Measurements from ENCODE around the gene TP63.
A peak's percentile ranks its signal among the peaks of the same experiment; 100 is the strongest.

TP63 gene

DNA sequence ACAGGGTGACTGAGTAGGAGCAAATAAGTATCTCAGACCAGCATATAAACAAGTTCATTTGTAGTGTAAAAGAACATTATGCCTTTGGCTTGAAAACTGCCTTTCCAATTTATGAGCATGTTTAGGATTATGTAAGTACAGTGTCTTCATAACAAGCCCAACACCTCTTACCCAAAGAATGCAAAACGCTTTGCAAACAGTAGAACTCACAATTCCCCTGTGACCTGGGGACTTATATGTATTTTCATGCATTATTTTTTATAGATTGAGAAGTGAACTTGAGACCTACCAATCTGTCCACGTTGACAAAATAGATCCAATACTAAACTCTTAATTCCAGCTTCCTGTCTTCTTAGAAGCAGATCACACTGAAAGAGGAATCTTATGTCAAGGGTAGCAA is 202.1 kb downstream of the TP63 start:
- TF ChIP-seq POLR2A (IDR thresholded peaks at IDR 0.05; ENCODE audit: low read depth, low read length) (no peak), TAF1 (IDR thresholded peaks at IDR 0.05; ENCODE audit: borderline replicate concordance, low read depth, low read length) (no peak), POLR2AphosphoS5 (IDR thresholded peaks at IDR 0.05; ENCODE audit: low read depth, low read length) (no peak)
- FAIRE-seq = no peak
- DNase-seq (ENCODE audit: insufficient read length) = no peak

DNA sequence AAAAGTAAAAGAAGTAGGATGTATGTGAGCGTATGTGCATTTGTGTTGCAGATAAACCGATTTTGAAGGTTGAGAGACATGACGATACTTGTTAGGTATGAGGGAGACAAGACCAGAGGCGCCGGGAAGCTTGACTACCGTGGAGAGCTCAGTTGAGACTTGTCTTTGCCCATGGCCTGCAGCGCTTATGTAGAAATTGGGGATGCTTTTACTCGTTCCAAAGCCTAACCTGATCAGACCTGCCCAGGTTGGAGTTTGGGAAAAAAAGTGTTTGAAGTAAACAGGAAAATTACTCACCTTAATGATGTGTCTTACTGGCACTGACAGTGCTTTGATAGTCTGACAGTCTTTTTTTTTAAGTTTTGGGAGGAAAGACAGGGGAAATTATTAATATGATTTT is 202.8 kb downstream of the TP63 start:
- TF ChIP-seq POLR2AphosphoS5 (IDR thresholded peaks at IDR 0.05; ENCODE audit: low read depth, low read length) = no peak
- no peak for FAIRE-seq

DNA sequence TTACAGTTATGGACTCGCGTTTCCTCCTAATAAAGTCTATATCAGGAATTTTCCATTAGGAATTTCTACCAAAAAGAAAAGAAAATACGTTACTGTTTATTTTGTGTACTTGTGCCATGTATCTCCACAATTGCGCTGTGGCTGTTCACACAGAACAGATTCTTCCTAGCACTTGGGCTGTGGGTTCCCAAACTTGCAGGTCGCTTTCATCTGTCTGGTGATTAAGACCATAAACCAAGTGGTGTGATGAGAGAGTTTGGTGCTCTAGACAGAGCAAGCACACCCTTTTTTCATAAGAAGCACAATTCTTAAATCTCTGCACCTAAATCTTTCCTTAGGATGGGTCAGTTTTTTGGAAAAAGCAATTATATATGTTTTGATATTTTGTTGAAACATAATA is 203.3 kb downstream of the TP63 start:
- no peak for DNase-seq (ENCODE audit: insufficient read length)
- TF ChIP-seq TAF1 (IDR thresholded peaks at IDR 0.05; ENCODE audit: borderline replicate concordance, low read depth, low read length) = no peak
- TF ChIP-seq POLR2AphosphoS5 (IDR thresholded peaks at IDR 0.05; ENCODE audit: low read depth, low read length) = no peak
- no peak for TF ChIP-seq POLR2A (IDR thresholded peaks at IDR 0.05; ENCODE audit: low read depth, low read length)
- FAIRE-seq = no peak

More for the DNA sequence above, 202.8 kb downstream of the TP63 start:
- no peak for DNase-seq (ENCODE audit: insufficient read length)

DNA sequence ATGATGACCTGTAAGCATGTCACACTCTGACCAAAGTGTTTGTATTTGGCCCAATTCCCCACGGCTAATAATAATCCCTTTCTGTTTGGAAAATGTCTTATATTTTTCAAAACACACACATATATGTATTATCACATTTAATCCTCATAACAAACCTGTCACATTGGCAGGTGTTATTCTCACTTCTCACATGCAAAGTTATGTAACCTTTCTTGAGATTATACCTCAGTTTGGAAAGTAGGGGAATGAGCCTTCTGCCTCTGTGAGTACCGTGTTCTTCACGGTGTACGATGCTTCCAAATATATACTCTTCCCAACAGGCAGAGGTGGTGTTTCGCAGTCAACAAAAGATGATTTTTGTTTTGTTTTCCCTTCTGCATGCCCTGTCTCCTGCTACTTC is 205.6 kb downstream of the TP63 start:
- FAIRE-seq (peak; percentile 84), DNase-seq (ENCODE audit: insufficient read length) (no peak)
- TF ChIP-seq TAF1 (IDR thresholded peaks at IDR 0.05; ENCODE audit: borderline replicate concordance, low read depth, low read length) = no peak
- TF ChIP-seq POLR2A (IDR thresholded peaks at IDR 0.05; ENCODE audit: low read depth, low read length) = no peak
- TF ChIP-seq POLR2AphosphoS5 (IDR thresholded peaks at IDR 0.05; ENCODE audit: low read depth, low read length) = no peak

DNA sequence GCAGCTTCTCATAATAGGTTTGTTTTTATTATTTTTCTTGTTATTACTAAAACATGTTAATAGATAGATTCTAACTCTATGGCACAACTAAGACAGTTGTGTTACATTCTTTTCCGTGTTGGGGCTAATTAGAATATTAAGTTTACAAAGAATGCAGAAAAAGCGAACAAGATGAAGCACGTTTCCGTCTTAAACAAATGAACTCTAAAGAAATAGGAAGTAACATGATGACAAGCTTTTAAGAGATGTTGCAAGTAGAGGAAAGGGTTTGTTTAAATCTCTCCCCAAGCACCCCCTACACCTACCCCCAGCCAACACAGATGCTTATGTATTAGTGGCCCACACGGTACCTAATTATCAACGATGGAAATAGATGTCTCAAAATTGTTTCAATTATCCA is 207.1 kb downstream of the TP63 start:
- TF ChIP-seq POLR2A (IDR thresholded peaks at IDR 0.05; ENCODE audit: low read depth, low read length) (no peak), TAF1 (IDR thresholded peaks at IDR 0.05; ENCODE audit: borderline replicate concordance, low read depth, low read length) (no peak), POLR2AphosphoS5 (IDR thresholded peaks at IDR 0.05; ENCODE audit: low read depth, low read length) (no peak)
- no peak for FAIRE-seq

DNA sequence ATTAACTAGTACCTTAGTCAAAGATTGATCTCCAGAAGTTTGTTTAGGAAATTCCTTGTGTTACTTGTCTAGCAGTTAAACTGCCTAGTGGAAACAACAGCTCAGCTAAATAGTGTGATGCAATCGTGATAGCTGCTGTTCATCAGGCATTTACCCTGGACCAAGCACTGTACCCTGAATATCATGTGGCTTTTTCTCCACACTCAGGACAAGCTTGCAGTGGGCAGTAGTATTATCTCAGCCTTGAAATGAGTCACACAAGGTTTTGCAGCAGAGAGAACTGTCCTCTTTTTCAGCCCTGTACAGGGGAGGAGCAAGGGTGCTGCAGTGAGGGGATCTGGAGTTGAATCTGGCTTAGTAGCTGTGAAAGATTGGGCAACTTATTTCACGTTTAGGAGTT is 208.4 kb downstream of the TP63 start:
- TF ChIP-seq POLR2A (IDR thresholded peaks at IDR 0.05; ENCODE audit: low read depth, low read length) = no peak
- no peak for TF ChIP-seq POLR2AphosphoS5 (IDR thresholded peaks at IDR 0.05; ENCODE audit: low read depth, low read length)
- TF ChIP-seq TAF1 (IDR thresholded peaks at IDR 0.05; ENCODE audit: borderline replicate concordance, low read depth, low read length) = no peak
- FAIRE-seq = no peak
- no peak for DNase-seq (ENCODE audit: insufficient read length)

More for the DNA sequence above, 207.1 kb downstream of the TP63 start:
- DNase-seq (ENCODE audit: insufficient read length) = no peak

DNA sequence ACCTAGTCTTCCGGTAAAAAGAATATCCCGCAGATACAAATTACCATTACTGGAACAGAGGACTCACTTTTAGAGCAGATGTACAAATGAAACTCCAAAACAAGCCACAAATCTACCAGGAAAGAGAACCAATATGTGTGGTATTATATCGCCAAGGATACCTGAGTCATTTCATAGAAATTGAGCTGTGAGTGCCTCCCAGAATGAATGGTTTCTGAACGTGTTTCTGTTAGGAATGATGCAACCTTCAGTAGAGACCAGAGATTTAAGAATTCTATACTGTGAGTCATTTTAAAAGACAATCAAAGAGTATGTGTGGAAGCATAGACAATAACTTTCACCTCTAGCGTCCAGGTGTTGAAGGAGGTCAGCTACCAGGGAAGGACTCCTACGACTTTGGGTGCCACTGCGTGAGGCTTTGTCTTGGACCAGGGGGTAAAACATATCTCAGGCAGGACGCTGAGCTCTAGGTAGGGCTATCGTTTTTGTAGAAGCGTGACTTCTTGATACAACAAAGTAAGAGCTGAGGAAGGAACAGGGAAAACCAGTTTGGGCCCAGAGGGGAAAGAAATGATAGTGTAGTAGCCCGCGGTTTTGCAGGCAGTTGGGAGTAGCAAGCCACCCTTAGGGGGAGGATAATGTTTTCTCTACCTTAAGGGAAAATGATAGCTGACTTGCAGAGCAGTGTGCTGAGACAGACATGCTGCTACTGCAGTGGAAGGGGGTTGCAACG is 210.4 kb downstream of the TP63 start:
- DNase-seq (ENCODE audit: insufficient read length) (no peak), FAIRE-seq (peak; percentile 5)
- TF ChIP-seq TAF1 (IDR thresholded peaks at IDR 0.05; ENCODE audit: borderline replicate concordance, low read depth, low read length) (no peak), POLR2A (IDR thresholded peaks at IDR 0.05; ENCODE audit: low read depth, low read length) (no peak), POLR2AphosphoS5 (IDR thresholded peaks at IDR 0.05; ENCODE audit: low read depth, low read length) (no peak)

DNA sequence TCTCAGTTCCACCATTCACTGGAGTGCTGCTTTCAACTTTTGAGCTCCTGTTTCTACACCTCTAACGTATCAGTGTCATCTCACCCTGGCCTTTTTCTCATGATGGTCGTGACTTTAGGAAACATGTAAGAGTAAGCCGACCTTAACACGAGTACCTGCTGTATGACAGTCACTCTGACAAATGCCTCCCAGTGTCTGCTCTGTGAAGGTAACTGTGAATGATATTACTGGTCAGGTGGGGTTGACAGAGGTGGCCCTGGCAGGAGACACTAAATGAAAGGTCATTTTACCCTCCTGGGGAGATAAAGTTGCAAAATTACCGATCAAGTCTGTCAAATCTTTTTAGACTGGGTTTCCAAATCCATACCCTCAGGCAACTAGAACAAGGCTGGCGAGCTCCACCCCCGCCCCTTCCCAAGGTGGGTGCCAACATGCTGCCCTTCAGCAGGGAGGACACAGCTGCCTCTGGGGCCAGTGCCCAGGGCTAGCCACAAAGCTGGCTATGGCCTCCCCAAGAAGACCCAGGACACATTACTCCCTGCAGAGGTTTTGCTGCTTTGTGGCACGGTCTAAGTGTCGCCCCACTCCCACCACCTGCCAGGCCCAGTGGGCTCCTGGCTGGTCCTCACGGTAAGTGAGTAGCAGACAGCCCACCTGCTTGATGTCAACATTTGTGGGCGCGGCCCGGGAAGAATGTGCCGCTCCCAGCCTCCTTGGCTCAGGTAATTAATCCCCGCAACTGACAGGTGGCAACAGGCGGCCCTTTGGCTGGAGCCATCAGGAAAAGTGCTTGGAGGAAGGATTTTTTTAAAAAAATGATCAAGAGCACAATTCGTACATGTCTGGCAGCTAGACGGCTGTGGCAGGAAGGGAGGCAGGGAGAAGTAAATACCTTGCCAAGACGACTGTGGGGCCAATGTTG is 211.8 kb downstream of the TP63 start:
- TF ChIP-seq TAF1 (IDR thresholded peaks at IDR 0.05; ENCODE audit: borderline replicate concordance, low read depth, low read length) (no peak), POLR2A (IDR thresholded peaks at IDR 0.05; ENCODE audit: low read depth, low read length) (no peak), POLR2AphosphoS5 (IDR thresholded peaks at IDR 0.05; ENCODE audit: low read depth, low read length) (no peak)
- DNase-seq (ENCODE audit: insufficient read length) (no peak), FAIRE-seq (peak; percentile 17)

DNA sequence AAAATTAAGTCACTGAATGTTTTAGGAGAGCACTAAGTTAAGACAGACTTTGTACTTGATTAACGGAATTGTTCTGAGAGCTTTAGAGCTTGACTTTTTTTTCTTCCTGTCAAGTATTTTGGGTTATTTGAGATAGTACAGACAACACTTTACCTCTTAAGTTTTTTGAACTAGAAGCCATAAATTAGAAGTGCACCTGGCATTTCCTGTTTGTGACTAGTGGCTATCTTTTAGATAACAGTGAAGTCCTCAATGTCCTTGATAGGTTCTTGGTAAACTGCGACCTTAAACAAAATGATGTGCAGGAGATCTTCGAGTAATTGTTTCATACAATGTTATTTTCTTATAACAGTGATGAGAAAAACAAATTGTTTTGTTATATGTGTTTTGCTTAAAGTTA is 213.9 kb downstream of the TP63 start:
- FAIRE-seq (no peak), DNase-seq (ENCODE audit: insufficient read length) (no peak)
- TF ChIP-seq POLR2A (IDR thresholded peaks at IDR 0.05; ENCODE audit: low read depth, low read length) (no peak), POLR2AphosphoS5 (IDR thresholded peaks at IDR 0.05; ENCODE audit: low read depth, low read length) (no peak), TAF1 (IDR thresholded peaks at IDR 0.05; ENCODE audit: borderline replicate concordance, low read depth, low read length) (no peak)

DNA sequence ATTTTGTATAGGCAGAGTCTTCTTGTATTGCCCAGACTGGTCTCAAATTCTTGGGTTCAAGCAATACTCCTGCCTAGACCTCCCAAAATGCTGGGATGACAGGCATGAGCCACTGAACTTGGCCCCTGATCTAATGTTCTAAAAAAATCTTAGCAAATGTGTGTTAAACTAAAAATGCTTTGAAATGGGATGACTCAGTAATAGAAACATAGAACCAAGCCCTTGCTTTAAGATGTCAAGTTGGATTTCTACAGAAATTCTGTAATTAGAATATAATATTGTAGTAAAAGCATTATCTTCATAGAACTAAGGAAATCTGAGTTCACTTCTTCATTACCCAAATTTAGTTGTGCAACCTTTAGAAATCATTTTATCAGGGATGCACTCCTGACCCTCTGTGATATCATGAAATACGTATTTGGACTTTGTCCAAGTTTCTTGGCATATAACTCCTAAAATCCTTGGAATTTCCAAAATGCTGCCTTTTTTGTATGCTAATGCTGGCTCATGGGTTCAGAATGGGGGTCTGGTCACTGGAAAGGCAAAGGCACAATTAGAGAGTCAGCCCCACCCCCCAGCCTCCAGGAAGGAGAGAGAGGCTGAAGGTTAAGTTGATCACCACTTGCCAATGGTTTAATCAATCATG is 217.3 kb downstream of the TP63 start:
- TF ChIP-seq POLR2A (IDR thresholded peaks at IDR 0.05; ENCODE audit: low read depth, low read length) (no peak), POLR2AphosphoS5 (IDR thresholded peaks at IDR 0.05; ENCODE audit: low read depth, low read length) (no peak), TAF1 (IDR thresholded peaks at IDR 0.05; ENCODE audit: borderline replicate concordance, low read depth, low read length) (no peak)
- FAIRE-seq = no peak
- no peak for DNase-seq (ENCODE audit: insufficient read length)

DNA sequence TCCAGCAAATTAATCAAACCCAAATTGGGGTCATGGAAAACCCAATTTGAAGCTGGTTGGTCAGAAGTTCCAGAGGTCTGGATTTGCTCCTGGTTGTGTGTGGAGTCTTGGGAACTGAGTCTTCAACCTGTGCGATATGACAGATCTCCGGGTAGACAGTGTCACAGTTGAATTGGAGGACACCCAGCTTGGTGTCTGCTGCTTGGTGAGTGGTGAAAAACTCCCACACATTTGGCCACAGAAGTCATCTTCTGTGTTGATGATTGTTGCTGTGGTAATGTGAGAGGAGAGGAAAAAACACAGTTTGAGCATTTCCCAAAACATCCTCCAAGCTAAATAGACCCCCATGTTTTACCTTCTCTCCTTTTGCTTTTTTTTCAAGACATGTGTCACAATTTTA is 218.1 kb downstream of the TP63 start:
- FAIRE-seq (no peak), DNase-seq (ENCODE audit: insufficient read length) (no peak)
- no peak for TF ChIP-seq POLR2AphosphoS5 (IDR thresholded peaks at IDR 0.05; ENCODE audit: low read depth, low read length)
- no peak for TF ChIP-seq TAF1 (IDR thresholded peaks at IDR 0.05; ENCODE audit: borderline replicate concordance, low read depth, low read length)
- TF ChIP-seq POLR2A (IDR thresholded peaks at IDR 0.05; ENCODE audit: low read depth, low read length) = no peak
